ENCODE measurements around the gene ATP1A4.
"Not testable (repeated sequence)": the region's sequence is repeated elsewhere in the genome, so short reads cannot be mapped to it uniquely, and the experiment has no call there.

Gene ATP1A4

DNA sequence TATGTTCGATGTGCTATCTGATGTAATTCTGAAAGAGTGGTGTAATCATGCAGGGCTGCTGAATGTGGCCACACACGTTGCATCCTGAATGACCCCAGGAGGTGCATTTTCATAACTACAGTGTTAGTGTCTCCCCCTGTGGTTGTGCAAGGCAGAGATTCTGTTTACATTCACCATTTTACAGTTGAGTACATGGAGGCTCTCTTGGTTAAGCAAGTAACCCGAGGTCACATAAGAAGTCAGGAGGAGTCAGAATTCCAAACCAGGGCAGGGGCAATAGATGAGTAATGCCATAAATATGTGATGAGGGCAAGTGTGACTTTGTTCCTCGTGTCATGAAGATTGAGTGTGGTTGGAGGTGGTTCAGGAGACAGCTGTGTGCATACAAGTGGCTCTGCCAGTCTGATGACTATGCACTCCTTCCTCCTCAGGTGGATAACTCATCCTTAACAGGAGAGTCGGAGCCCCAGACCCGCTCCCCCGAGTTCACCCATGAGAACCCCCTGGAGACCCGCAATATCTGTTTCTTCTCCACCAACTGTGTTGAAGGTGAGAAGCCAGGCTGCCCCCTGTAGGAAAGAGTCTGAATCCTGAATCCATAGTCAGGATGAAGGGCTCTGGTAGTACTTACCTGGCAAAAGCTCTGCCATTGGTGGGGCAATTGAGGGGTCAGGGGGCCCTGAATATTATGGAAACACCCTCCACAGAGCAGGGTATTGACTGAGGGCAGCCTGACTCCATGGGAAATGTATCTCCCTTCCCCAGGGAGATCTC, 26.5 kb upstream of the ATP1A4 start:
- no peak for FAIRE-seq

- FAIRE-seq, result no peak
These were observed 25.7 kb upstream of the ATP1A4 start for GRCh38 chr1:160125746-160126145.

GRCh38 chr1:160126342-160126741, 25.1 kb upstream of the ATP1A4 start:
- FAIRE-seq, result not testable (repeated sequence)

DNA sequence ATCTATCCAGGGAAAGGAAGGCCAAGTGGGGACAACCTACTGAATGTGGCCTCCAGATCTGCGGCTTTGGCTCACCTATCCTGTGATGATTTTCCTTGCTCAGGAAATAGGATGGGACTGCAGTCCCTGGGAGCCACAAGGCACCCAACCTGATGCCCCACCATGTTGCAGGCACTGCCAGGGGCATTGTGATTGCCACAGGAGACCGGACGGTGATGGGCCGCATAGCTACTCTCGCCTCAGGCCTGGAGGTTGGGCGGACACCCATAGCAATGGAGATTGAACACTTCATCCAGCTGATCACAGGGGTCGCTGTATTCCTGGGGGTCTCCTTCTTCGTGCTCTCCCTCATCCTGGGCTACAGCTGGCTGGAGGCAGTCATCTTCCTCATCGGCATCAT, 24.0 kb upstream of the ATP1A4 start:
- no peak for FAIRE-seq

- FAIRE-seq, result no peak
These were observed 23.4 kb upstream of the ATP1A4 start for GRCh38 chr1:160127865-160128523.

- FAIRE-seq, result no peak
These were observed 22.8 kb upstream of the ATP1A4 start for GRCh38 chr1:160128636-160129035.

DNA sequence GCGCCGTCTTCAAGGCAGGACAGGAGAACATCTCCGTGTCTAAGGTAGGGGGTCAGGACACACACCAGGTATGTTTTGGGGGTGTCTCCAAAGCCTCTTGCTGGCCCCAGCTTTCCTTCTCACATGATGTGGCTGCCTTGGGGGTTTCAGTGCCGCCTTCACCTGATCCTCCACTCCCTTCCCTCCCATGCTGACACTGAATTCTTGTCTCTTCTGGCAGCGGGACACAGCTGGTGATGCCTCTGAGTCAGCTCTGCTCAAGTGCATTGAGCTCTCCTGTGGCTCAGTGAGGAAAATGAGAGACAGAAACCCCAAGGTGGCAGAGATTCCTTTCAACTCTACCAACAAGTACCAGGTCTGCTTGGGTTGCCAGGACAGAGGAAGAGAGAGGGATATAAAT, 22.4 kb upstream of the ATP1A4 start:
- no peak for FAIRE-seq

- no peak for FAIRE-seq
These were observed 21.8 kb upstream of the ATP1A4 start for GRCh38 chr1:160129558-160129957.

- no peak for FAIRE-seq
These were observed 21.4 kb upstream of the ATP1A4 start for GRCh38 chr1:160129966-160130365.

- FAIRE-seq, result no peak
These were observed 20.9 kb upstream of the ATP1A4 start for GRCh38 chr1:160130486-160130885.

GRCh38 chr1:160130939-160131338, 20.5 kb upstream of the ATP1A4 start:
- no peak for FAIRE-seq

DNA sequence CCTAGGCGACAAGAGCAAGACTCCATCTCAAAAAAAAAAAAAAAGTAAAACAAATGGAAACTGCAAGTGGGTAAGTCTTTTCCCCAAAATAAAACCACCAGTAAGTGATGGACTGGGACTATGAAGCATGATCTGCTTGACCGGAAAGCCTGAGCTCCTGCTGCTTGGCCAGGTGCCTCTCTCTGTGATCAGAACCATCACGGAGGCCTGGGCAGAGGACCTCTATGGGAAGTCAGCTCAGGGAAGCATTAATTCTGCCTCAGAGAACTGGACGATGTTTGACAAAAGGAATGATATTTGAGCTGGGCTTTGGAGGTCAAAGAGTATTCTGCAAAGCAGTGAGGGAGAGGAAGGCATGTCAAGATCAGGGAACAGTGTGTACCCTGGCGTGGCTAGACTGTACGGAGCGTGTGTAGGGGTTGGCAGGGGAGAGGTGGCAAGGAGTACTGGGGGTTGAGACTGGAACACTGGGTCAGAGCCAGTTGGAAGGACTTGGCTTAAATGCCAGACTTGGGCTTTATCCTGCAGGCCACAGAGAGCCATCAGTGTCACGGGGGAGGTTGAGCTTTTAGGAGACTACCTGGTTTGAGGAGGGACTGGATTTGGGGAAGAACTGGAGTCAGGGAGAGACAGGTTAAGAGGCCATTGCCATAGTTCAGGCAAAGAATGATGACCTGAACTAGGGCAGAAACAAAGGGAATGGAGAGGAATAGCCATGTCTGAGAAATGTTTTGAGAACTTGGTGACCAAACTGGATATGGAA, 19.4 kb upstream of the ATP1A4 start:
- no peak for FAIRE-seq

DNA sequence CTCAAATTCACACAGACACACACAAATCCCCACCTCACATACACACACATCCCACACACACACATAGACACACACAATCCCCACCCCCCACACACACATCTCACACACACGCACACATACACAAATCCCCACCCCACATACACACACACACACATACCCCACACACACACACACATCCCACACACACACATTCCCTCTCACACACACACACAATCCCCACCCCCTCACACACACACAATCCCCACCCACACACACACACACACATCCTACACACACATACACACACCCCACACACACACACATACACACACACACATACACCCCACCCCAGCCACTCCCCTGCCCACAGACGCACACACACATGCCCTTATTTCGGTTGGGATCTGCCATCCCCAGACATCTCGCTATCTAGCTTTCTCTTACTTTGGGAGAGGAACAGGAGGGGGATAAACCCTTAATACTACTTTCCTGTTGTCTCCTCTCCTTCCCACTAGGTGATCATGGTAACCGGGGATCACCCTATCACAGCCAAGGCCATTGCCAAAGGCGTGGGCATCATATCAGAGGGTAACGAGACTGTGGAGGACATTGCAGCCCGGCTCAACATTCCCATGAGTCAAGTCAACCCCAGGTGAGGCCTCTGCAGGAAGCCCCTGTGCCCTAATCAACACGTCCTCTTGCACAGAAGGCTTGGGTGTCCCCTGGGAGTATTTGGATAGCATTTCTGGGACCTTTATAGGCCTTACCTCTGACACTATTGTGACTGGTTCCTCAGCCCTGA, 17.2 kb upstream of the ATP1A4 start:
- FAIRE-seq, result no peak

GRCh38 chr1:160134791-160135572, 16.4 kb upstream of the ATP1A4 start:
- no peak for FAIRE-seq

GRCh38 chr1:160136121-160136925, 15.1 kb upstream of the ATP1A4 start:
- FAIRE-seq, result no peak

DNA sequence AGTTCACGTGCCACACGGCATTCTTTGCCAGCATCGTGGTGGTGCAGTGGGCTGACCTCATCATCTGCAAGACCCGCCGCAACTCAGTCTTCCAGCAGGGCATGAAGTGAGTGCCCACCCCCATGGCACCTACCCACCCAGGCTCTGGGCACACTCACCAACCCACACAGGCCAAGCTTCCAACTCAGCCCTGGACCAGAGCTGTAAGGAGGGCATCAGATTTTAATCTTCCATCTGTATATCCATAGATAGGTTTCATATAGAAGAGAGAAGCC, 14.5 kb upstream of the ATP1A4 start:
- FAIRE-seq, result no peak

GRCh38 chr1:160137216-160137862, 14.1 kb upstream of the ATP1A4 start:
- FAIRE-seq, result no peak

GRCh38 chr1:160139840-160140239, 11.6 kb upstream of the ATP1A4 start:
- FAIRE-seq, result no peak

DNA sequence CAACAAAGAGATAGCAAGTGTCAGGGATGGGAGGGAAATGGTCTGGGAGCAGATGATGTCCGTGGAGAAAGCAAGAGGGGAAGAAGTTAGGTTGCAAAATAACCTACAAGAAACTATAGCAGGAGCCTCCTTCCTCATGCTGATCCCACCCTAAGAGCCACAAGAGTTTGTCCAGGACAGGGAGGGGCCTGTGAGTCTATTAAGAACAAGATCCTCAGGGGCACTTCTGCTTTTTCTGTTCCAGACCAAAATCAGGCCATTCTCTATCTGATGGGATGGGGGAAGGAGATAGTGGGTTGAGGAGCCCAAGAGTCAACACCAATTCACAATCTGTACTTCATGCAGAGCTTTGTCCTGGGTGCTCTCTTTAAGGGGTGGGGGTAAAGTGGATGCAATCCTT, 7.7 kb upstream of the ATP1A4 start:
- no peak for FAIRE-seq

DNA sequence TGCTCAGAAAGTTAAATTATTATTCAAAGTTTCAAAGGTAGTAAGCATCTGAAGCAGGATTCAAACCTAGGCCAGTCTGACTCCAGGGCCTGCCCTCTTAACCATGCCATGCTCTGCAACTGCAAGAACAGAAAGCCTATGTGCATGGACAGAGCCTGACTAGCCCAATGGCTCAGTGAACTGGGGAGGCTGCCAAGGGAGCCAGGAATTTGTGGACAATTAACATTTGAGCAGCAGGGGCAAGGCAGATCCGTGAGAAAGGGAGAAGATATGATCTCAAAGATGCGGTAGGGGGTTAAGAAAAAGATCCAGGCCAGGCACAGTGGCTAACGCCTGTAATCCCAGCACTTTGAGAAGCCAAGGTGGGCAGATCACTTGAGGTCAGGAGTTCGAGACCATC, 6.5 kb upstream of the ATP1A4 start:
- FAIRE-seq, result no peak

DNA sequence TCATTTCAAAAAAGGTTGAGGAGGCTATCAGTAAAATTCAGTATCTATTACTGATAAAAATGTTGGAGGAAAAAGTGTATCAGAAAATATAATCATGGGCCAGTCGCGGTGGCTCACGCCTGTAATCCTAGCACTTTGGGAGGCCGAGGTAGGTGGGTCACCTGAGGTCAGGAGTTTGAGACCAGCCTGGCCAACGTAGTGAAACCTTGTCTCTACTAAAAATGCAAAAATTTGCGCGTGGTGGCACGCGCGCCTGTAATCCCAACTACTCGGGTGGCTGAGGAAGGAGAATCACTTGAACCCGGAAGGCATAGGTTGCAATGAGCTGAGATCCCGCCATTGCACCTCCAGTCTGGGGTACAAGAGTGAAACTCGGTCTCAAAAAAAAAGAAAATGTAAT, 5.3 kb upstream of the ATP1A4 start:
- no peak for FAIRE-seq

Measured in endometrium (tissue), 2 donors.